Measurements from ENCODE around the gene SLC26A11.
"Not testable (repeated sequence)": the region's sequence is repeated elsewhere in the genome, so short reads cannot be mapped to it uniquely, and the experiment has no call there.

Gene SLC26A11

GRCh38 chr17:80219013-80219762 lies 1.0 kb upstream of the SLC26A11 start:
- peak; percentile 97 for DNase-seq

GRCh38 chr17:80219763-80220053 lies 519 bp upstream of the SLC26A11 start:
- no peak for DNase-seq

GRCh38 chr17:80220736-80221215 lies 549 bp downstream of the SLC26A11 start:
- peak; percentile 31 for DNase-seq

- no peak for DNase-seq
Measured at GRCh38 chr17:80221351-80222105, 1.3 kb downstream of the SLC26A11 start.

GRCh38 chr17:80222376-80223141 lies 2.3 kb downstream of the SLC26A11 start:
- DNase-seq = no peak

GRCh38 chr17:80223142-80223815 lies 3.1 kb downstream of the SLC26A11 start:
- DNase-seq = no peak

- DNase-seq = no peak
Measured at GRCh38 chr17:80223838-80224497, 3.7 kb downstream of the SLC26A11 start.

- no peak for DNase-seq
Measured at GRCh38 chr17:80224683-80225082, 4.5 kb downstream of the SLC26A11 start.

- DNase-seq = no peak
Measured at GRCh38 chr17:80225230-80225629, 5.0 kb downstream of the SLC26A11 start.

GRCh38 chr17:80227156-80227555 lies 6.9 kb downstream of the SLC26A11 start:
- no peak for DNase-seq

- DNase-seq = no peak
Measured at GRCh38 chr17:80227666-80228065, 7.4 kb downstream of the SLC26A11 start.

- DNase-seq = no peak
Measured at GRCh38 chr17:80228477-80228876, 8.2 kb downstream of the SLC26A11 start.

- DNase-seq = no peak
Measured at GRCh38 chr17:80229011-80229410, 8.8 kb downstream of the SLC26A11 start.

GRCh38 chr17:80232438-80232837 lies 12.2 kb downstream of the SLC26A11 start:
- DNase-seq = no peak

- DNase-seq = no peak
Measured at GRCh38 chr17:80233202-80233601, 13.0 kb downstream of the SLC26A11 start.

GRCh38 chr17:80236911-80237310 lies 16.7 kb downstream of the SLC26A11 start:
- DNase-seq = no peak

GRCh38 chr17:80237386-80237785 lies 17.2 kb downstream of the SLC26A11 start:
- DNase-seq = no peak

GRCh38 chr17:80242505-80242904 lies 22.3 kb downstream of the SLC26A11 start:
- DNase-seq = no peak

- DNase-seq = no peak
Measured at GRCh38 chr17:80243526-80244433, 23.6 kb downstream of the SLC26A11 start.

GRCh38 chr17:80244448-80244847 lies 24.2 kb downstream of the SLC26A11 start:
- DNase-seq = not testable (repeated sequence)

- DNase-seq = no peak
Measured at GRCh38 chr17:80244871-80245509, 24.8 kb downstream of the SLC26A11 start.
